NB4 (cell line): ENCODE results near the gene MUSK.

Source experiments
- DNase-seq: peaks from one replicate; pipeline ENCODE4 v3.0.0; 2010; ENCODE audit warnings: low read depth
- H3K4me3 ChIP-seq: one replicate; pipeline ENCODE4 v1.5.1; 2011; ENCODE audit warnings: mild to moderate bottlenecking, low read depth, low read length, moderate library complexity
- MAX ChIP-seq: IDR thresholded peaks from 2 replicates; pipeline ENCODE4 v1.6.1; 2011; ENCODE audit warnings: low read depth, low read length
- MYC ChIP-seq: IDR thresholded peaks from 2 replicates; pipeline ENCODE4 v1.6.1; 2011; ENCODE audit warnings: low read depth, low read length
- POLR2A ChIP-seq: IDR thresholded peaks from 2 replicates; pipeline ENCODE4 v1.6.1; 2011; ENCODE audit warnings: mild to moderate bottlenecking; ENCODE audit not compliant: insufficient read length; ENCODE audit errors: extremely low read depth
- TF ChIP-seq, protein P1 (sequence below): IDR thresholded peaks from one replicate; pipeline ENCODE4 v1.5.1; 2012; ENCODE audit warnings: low read depth, low read length

Gene MUSK

GRCh38 chr9:110635589-110635988 lies 33.0 kb upstream of the MUSK start:
- TF ChIP-seq POLR2A (no peak), MYC (no peak)
- DNase-seq: no peak
- no peak overlapping the region for H3K4me3 ChIP-seq

GRCh38 chr9:110638381-110638954 lies 30.1 kb upstream of the MUSK start:
- TF ChIP-seq MYC: no peak
- TF ChIP-seq MAX: no peak
- TF ChIP-seq, protein P1, sequence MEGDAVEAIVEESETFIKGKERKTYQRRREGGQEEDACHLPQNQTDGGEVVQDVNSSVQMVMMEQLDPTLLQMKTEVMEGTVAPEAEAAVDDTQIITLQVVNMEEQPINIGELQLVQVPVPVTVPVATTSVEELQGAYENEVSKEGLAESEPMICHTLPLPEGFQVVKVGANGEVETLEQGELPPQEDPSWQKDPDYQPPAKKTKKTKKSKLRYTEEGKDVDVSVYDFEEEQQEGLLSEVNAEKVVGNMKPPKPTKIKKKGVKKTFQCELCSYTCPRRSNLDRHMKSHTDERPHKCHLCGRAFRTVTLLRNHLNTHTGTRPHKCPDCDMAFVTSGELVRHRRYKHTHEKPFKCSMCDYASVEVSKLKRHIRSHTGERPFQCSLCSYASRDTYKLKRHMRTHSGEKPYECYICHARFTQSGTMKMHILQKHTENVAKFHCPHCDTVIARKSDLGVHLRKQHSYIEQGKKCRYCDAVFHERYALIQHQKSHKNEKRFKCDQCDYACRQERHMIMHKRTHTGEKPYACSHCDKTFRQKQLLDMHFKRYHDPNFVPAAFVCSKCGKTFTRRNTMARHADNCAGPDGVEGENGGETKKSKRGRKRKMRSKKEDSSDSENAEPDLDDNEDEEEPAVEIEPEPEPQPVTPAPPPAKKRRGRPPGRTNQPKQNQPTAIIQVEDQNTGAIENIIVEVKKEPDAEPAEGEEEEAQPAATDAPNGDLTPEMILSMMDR: no peak
- no peak for TF ChIP-seq POLR2A
- H3K4me3 ChIP-seq: no peak overlapping the region
- DNase-seq: peak; percentile 7

DNA sequence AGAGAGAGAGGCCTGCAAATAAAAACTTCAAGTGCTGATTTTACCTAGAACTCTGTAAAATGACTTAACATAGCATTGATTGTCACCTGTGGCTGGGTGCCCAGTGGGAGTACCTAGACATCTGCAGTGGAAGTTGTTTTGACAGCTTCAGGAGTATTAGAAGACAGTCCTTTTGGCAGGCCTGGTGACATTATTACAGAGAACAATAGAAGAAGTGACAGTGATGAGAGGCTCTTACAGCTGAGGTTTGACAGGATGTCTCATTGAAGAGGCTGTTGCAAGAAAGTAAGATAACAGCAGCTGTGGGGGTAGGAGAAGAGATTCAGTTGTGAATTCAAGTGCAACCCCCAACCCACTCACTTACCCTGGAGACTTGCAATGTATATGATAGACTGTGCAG lies 27.9 kb upstream of the MUSK start:
- no peak overlapping the region for H3K4me3 ChIP-seq
- DNase-seq: no peak
- TF ChIP-seq MAX (no peak), POLR2A (no peak), MYC (no peak)
- TF ChIP-seq, protein P1: no peak

- DNase-seq: no peak
- TF ChIP-seq MYC (no peak), POLR2A (no peak), MAX (no peak)
- TF ChIP-seq, protein P1: no peak
- no peak overlapping the region for H3K4me3 ChIP-seq
Measured at GRCh38 chr9:110641293-110641692, 27.3 kb upstream of the MUSK start.

DNA sequence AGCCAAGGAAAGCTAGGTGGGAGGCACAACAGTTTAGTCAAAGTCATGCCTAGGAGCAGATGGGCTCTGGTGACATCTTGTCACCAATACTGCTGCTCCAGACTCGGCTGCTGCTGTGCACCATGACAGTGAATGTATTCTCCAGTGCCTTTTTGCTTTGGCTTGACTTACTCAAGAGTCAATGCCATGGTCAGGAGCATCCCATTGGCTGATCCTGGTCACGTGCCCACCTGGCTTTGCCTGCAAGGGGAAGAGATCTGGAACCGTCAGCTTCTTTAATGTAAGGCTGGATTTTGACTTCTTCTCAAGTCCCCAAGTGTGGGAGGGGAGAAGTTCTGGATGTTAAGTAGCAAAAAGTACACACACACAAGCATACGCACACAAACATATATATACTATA lies 19.9 kb upstream of the MUSK start:
- peak; percentile 10 for DNase-seq
- TF ChIP-seq MYC (no peak), POLR2A (no peak), MAX (no peak)
- TF ChIP-seq, protein P1: no peak

DNA sequence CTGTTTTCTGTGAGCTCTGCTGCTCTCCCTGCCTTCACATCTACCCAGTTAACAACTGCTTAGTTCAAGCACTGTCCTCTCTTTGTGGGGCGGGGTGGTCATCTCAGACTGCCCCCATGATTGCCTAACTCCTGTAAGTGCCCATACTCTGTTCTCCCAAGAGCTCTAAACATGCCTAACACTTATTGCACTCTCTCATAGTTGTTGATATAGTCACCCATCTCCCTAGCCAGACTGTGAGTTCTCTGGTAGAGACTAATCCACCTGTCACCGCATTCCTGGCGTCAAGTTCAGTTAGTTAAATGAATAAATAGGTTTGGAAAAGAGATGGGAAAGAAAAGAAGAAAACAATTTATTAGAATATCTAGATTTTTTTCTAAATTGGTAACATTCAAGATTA lies 18.3 kb upstream of the MUSK start:
- DNase-seq: no peak
- no peak for TF ChIP-seq MYC
- TF ChIP-seq POLR2A: no peak
- TF ChIP-seq, protein P1: no peak
- TF ChIP-seq MAX: no peak
- H3K4me3 ChIP-seq: no peak overlapping the region

More for the DNA sequence above, 19.9 kb upstream of the MUSK start:
- no peak overlapping the region for H3K4me3 ChIP-seq
